Stimulated activated CD4-positive, alpha-beta T cell treated with anti-CD3 and anti-CD28 coated beads, TNF-alpha, amount 100 ng/mL, for 1 hour (primary cell): ENCODE results near the gene NRSN2.
A peak's percentile ranks its signal among the peaks of the same experiment; 100 is the strongest.
"Not testable (repeated sequence)": the region's sequence is repeated elsewhere in the genome, so short reads cannot be mapped to it uniquely, and the experiment has no call there.

ENCODE experiments used
- DNase-seq, 3 donors: peaks; one replicate each; pipeline ENCODE4 v3.0.0-alpha.2; 2020; ENCODE audit warnings: low read depth in 3 of 3, low spot score in 1 of 3

NRSN2 gene

DNA sequence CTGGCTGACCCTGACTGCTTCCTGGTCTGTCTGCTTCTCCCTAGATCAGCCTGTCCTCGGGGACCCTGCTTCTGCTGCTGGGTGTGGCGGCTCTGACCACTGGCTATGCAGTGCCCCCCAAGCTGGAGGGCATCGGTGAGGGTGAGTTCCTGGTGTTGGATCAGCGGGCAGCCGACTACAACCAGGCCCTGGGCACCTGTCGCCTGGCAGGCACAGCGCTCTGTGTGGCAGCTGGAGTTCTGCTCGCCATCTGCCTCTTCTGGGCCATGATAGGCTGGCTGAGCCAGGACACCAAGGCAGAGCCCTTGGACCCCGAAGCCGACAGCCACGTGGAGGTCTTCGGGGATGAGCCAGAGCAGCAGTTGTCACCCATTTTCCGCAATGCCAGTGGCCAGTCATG lies 6.3 kb downstream of the NRSN2 start:
- no peak for DNase-seq

DNA sequence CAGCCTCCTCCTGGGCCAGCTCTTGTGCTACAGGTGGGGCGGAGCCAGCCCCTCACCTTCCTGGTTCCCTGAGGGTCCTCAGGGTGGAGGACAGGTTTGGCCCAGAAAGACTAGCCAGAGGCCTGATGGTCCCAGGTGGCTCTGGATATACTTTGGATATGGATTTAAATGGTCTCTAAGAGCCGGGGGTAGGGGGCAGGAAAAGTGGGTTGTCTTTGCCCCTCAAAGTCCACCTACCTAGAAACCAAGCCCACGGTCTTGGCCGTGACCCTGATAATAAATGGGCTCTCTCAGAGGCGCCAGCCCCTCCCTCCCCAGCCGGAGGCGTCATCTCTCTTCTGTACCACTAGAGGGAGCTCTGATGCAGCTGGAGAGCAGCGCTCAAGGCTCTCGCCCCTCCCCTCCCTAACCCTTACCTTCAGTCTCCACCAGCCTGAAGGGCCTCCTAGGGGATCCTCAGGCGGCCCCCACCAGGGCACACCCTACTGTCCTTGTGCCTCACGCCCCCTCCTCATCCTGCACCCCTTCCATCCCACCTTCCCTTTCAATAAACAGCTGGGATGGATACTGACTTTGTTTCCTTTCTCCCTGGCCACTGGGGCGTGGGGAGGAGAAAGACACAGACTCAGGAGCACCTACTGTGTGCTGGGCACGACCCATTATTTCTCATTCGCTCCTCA lies 7.5 kb downstream of the NRSN2 start:
- DNase-seq: peak; percentile 48 to 69 (median 65)

DNA sequence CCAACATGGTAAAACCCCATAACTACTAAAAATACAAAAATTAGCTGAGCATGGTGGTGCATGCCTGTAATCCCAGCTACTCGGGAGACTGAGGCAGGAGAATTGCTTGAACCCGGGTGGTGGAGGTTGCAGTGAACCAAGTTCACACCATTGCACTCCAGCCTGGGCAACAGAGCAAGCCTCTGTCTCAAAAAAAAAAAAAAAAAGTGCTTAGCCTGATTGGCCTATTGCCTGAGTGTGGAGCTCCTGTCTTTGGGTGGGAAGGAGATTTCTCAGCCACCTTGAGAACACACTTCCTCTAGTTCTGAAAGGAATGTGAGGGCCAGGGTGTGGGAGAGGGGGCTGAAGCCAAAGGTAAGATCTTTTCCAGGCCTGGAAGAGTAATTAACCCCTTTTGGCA lies 9.2 kb downstream of the NRSN2 start:
- not testable (repeated sequence) for DNase-seq

DNA sequence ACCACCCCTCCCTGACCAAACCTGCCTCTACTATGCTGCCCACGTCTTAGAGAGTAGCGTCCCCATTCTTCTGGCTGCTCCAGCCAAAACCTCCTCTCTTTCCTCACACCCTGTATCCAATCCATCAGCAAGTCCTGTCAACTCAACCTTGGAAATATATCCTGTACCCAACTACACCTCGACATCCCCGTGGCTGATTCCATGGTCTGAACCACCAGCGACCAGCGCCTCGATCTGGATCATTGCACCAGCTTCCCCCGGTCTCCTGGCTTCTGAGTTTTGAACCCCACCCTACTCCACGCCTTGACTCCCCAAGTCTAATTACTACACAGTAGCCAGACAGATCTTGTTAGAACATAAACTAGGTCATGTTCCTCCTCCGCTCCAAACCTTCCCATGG lies 9.8 kb downstream of the NRSN2 start:
- no peak for DNase-seq

- DNase-seq: no peak
These were observed 12.1 kb downstream of the NRSN2 start for GRCh38 chr20:358891-359555.

DNA sequence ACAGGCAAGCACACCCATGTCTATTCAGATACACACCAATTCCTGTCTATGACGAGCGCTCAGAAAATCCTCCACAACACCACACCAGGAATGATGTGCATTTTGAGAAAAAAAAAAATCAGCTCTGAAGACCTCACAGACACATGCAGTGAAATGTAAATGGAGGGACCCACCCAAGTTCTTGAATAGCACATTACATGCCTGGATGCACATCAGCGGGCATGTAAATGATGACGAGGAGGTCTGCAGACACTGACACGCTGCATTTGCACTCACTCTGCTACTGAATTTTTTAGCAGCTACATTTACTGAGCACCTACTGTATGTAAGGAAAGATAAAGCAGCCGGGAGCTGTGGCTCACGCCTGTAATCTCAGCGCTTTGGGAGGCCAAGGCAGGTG lies 14.7 kb downstream of the NRSN2 start:
- no peak for DNase-seq

GRCh38 chr20:362271-363254 lies 15.7 kb downstream of the NRSN2 start:
- DNase-seq: no peak

- DNase-seq: no peak
These were observed 16.6 kb downstream of the NRSN2 start for GRCh38 chr20:363319-364078.

DNA sequence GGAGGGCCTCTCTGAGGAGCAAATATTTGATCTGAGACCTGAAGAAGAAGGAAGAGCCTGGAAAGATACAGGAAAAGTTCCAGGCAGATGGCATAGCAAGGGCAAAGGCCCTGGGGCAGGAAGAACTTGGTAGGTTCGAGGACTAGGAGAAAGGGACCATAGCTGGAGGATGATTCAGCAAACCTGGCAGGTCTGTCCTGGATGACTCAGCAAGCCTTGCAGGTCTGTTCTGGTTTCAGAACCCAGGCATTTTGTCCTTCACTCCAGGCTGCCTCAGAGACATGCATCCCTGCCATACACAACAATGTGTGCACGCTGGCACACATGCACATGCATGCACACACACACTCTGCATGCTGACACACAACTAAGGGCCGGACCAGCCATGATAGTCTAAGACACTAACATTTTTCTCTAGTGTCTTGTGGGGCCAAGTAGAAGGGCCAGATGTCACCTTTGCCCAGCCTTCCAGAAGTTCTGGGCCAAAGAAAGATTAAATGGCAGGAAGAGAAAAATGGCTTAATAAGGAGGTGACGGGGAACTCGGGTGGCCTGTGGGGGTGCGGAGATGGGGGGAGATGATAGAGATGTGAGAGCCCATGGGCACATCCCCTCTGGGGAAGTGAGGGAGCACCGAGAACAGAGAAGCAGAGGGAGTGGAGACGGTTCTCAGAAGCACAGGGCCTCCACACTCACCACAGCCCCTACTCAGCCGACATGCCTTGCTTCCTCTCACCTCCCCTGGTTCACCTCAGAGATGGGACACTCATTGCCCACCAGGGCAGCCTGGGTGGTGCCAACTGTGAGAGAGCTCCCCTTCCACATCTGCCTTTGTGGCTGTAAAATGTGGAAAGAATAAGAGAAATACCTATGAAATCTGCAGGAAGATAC lies 18.2 kb downstream of the NRSN2 start:
- DNase-seq: no peak

DNA sequence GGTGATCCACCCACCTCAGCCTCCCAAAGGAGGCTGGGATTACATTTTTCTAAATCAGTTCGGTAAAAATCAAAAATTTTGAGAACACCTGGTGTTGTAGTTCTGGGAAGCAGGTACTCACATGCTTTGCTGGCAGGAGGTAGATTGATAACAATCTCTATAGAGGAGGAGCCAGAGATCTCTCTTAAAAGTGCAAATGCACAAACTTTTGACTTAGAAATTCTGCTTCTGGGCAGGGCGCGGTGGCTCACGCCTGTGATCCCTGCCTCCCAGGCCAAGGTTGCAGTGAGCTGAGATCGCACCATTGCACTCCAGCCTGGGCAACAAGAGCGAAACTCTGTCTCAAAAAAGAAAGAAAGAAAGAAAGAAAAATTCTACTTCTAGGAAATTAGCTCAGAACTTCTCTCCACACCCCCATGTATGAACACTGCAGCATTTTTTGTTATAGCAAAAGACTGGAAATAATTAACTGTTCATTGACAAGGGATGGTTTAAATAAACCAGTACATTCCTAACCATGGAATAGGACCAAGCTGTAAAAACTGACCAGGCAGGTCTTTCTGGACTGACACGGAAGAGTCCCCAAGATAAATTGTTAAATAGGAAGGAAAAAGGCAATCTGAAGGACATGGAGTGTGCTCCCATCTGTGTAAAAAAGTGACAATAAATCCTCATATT lies 19.3 kb downstream of the NRSN2 start:
- DNase-seq: no peak

DNA sequence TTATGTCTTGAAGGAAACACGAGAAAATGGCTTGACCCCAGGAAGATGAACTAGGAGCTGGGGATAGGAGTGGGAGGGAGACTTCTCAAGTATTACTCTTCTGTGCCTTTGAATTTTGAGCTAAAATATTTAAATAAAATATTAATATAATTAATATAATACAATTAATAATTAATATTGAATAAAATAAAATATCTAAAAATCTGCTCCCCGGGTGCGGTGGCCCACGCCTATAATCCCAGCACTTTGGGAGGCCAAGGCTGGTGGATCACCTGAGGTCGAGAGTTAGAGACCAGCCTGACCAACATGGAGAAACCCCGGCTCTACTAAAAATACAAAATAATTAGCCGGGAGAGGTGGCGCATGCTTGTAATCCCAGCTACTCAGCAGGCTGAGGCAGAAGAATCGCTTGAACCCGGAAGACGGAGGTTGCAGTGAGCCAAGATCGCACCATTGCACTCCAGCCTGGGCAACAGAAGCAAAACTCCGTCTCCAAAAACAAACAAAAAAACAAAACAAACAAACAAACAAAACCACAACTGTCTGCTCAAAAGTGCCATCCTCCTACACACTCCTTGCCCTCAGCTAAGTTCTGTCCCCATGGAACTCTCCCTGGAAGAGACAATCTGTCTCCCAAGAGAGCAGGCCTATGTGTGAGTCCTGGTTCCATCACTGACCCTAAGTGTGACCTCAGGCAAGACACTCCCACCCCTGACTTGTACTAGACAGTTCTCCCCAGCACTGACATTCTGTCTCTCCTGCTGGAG lies 20.0 kb downstream of the NRSN2 start:
- no peak for DNase-seq

DNA sequence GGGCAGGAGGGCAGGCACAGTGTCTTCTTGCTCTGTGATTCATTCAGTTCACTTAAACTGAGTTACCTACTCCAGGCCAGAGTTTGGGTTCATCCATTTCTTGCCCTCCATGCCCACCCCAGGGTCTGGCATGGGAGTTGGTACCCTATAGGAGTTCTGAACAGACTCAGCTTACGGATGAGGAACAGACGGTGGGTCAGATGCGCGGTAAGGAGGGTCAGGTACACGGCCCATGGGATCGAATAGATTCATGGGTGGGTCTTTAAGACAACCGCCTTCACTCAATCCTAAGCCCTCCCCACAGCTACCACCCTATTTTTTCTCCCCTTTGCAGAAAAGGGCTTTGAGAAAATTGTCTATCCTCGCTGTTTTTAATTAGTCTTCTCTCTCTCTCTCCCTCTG lies 20.6 kb downstream of the NRSN2 start:
- no peak for DNase-seq

DNA sequence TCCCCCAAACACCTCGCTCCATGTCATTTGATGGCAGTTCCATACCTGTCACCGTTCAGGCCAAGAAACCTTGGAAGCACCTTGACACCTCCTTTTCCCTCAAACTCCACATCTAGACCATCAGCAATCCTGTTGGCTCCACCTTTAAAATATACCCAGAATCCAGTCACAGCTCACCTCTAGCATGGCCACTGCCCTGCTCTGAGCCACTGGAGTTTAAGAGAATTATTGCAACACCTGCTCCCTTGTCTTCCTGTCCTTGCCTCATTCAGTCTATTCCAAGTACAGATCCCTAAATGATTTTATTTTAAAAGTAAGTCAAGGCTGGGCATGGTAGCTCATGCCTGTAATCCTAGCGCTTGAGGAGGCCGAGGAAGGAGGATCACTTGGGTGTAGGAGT lies 22.0 kb downstream of the NRSN2 start:
- DNase-seq: no peak

- DNase-seq: no peak
These were observed 23.3 kb downstream of the NRSN2 start for GRCh38 chr20:370151-370600.

DNA sequence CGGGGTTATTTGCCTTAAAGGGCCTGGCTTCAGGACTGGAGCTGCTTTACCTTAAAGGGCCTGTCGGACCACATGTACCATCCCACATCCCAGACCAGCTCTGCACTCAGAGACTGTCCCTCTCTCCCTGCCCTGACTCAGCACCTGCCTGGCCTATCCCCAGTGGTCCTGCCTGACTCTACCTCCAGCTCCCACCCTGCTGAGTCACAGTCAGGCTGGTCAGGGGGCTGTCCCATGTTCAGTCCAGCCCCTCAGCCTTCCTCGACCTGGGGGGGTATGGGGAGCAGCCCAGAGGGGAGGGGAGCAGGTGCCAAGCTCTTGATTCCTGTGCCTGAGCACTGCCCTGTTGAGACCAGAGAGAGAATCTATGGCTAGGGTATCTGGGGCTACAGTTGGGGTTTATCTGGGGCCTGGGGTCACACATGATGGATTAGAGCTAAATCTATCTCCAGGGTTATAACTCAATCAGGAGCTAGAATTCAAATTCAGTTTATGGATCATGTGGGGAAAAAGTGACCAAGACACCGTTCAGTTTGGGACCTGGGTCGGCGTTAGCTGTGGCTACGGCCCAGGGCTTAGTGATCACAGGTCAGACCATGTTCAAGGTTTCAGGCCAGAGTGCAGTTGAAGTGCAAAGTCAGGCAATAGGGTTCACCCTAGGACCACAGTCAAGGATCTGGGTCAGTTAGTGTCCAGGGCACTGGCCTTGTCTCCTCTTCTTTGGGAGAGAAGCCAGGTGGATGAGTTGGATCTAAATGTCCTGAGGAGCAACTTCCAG lies 24.3 kb downstream of the NRSN2 start:
- no peak for DNase-seq

GRCh38 chr20:371755-372542 lies 25.0 kb downstream of the NRSN2 start:
- DNase-seq: no peak

DNA sequence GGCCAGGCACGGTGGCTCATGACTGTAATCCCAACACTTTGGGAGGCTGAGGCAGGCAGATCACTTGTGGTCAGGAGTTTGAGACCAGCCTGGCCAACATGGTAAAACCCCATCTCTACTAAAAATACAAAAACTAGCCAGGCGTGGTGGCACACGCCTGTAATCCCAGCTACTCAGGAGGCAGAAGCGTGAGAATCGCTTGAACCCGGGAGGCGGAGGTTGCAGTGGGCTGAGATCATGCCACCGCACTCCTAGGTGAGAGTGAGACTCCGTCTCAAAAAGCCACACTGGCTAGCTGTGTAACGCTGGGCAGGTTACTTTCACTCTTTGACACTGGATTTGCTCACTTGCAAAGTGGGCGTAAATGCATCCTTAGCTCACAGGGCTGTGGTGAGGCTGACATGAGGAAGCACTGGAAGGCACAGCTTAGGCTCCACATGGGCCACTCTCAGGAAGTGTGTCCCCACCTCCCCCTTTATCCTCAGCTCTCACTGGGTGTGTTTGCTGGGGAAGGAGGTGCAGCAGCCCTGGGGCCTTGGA lies 25.7 kb downstream of the NRSN2 start:
- not testable (repeated sequence) for DNase-seq
